Left colon (tissue), 2 donors: ENCODE results near the gene MAP2K2. TPM values are rescaled to one million over a fixed set of nuclear protein-coding genes. Genes with fewer than 3 reads are reported as not detected.

Source experiments
- ATAC-seq: fragments of 200-7000 bp; cut with Tn5 transposase; one replicate; pipeline ENCODE4 v1.9.1; 2020; ENCODE audit warnings: mild to moderate bottlenecking, moderate library complexity
- DNase-seq, 2 donors: peaks; one replicate each; pipeline ENCODE4 v3.0.0-alpha.2; 2020
- intact Hi-C, 2 donors: fragments of 100-400 bp; cut with DNase I in 1 of 2; cut with micrococcal nuclease in 1 of 2; formaldehyde crosslinking; loops; one replicate each; pipeline versions ENCODE4 v1.11.2 to v1.14.0; 2022; cut with DNase I, micrococcal nuclease
- total RNA-seq, 2 donors: library from RNA; stranded (reverse); fragmentation: NEBNext Ultra II Directional; extraction: Animal tissue kit (Norgen Biotek cat#: 25700); gene quantifications; one replicate each; pipeline ENCODE4 v1.2.1, GENCODE V29; 2021
- donor health status: DM: no; HTN: no; CAD: no.
- donor health status: DM: yes; HTN: yes; CAD: no.

Gene MAP2K2
- total RNA-seq, 2 donors from 2014 or later: 208 to 229 TPM

DNA sequence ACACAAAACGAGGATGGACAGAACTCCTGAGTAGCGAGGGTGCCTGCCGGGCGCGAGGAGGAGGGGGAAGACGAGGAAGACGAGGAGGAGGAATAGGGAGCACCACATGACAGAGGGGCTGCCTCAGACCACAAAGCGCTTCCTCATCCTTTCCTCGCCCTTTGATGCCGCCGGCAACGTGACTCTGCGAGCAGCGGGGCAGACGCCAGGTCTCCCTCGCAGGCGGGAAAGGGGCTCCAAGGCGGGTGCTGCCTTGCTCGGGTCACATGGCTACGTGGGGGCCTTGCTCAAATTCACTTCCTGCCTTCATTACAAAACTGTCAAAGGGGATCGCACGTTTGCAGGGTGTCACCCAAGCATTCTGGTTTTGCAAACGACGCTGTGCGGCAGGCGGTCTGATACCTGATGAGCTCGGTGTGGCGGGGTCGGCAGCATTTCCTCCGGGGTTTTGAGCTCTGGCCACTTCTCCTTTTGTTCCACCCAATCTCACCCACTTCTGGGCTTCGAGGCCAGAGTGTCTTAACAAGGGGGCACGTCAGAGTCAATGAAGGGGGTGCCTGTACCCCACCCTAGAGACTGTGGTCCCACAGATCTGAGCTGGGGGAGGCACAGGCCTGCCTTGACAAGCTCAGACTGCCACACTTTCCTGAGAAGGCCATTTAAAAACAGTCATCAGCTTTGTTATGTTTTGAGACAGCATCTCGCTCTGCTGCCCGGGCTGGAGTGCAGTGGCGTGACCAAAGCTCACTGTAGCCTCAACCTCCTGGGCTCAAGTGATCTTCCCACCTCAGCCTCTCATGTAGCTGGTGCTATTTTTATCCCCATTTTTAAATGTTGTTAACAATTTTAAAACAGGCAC, 14.9 kb downstream of the MAP2K2 start:
- intact Hi-C loops: no loop called here
- ATAC-seq: peak; percentile 23
- peak in 1 of 2 donors; percentile 48 for DNase-seq

DNA sequence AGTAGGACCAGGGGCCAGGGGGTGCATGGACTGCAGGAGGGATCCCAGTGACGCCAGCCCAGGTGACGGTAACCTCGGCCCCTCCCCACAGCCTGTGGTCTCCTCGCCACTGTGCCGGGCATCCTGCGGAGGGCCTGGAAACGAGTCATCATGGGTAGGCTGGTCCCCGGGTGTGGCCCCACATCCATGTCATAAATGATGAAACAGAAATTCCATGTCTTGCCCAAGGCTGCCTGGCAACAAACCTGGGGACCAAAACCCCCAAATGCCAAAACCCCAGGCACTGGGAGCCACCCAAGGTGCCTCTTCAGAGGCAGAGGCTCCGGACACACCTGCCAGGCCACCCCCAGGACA, 20.9 kb downstream of the MAP2K2 start:
- peak in 1 of 2 donors; percentile 11 for DNase-seq
- peak; percentile 16 for ATAC-seq
- intact Hi-C loops: no loop called here

DNA sequence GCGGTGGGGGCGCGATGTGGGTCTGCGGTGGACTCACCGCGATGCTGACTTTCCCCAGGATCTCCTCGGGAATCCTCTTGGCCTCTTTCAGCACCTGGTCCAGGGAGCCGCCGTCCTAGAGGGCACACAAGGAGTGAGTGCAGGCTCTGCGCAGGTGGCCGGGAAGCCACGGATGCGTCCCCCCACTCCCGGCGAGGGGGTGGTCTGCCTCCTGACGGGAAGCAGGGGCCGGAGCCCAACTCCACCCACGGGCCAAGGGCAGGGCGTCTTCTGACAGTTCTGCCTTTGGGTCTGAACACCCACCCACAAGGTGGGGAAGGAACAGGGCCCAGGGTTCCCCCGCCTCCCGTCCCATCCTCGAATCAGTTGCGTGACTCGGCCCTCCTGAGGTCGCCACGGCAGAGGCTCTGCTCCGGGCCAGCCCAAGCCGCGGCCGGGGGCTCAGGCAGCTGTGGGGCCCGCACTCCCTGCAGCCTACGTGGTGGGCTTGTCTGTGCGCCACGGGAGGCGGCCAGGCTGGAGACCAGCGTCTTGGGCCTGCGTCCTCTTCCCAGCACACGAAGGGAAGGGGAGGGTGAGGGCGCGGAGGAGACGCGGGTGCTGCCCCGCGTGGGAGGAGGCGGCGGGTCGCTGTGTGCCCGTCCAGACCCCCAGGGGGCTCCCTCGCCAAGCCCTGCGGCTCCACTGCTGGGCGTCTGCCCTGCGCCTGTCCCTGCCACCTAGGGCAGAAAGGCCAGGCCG, 21.4 kb downstream of the MAP2K2 start:
- ATAC-seq: peak; percentile 7
- intact Hi-C loops: no loop called here
- peak in 1 of 2 donors; percentile 5 for DNase-seq

DNA sequence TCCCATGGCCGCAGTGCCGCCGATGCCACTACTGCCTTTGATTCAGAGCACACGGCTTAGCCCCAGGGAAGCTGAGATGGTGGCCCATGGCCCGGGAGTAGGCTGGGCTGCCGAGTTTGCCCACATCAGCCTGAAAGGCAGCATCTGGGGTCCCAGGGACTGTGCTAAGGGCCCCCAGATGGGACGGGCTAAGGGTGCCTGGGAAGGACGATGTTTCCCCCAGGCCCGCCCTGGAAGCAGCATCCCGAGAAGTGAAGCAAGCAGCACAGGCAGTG, 22.5 kb downstream of the MAP2K2 start:
- DNase-seq (no peak), ATAC-seq (no peak)
- intact Hi-C loops: no loop called here

DNA sequence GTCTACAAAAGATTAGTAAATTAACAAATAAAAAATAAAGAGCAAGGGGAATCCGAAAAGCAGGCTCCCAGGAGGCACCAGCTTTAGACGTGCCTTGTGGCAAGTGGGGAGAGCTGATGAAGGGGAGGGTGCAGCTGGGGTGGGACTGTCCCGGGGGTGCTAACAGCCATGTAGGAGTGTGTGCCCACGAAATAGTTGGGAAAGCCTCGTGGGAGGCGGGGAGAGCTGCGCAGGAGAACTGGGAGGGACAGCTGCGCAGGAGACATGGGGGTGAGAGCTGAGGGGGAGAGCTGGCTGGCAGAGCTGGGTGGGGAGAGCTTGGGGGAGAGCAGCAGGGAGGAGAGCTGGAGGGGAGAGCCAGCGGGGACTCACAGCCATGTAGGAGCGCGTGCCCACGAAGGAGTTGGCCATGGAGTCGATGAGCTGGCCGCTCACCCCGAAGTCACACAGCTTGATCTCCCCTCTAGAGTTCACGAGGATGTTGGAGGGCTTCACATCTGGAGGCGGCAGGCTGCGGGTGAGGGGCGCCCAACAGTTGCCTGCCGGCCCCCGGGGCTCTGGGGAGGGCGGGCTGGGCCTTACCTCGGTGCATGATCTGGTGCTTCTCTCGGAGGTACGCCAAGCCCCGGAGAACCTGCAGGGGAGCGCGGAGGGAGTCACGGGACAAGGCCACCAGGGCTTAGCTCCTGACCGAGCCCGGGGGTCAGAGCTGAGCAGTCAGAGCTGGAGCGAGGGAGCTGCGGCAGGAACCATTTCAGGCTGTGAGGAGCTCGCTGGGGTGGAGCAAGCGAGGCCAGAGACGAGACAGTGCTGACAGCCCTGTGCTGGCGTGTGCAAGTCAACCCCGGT, 23.1 kb downstream of the MAP2K2 start:
- peak in 1 of 2 donors; percentile 4 for DNase-seq
- intact Hi-C loops: no loop called here

DNA sequence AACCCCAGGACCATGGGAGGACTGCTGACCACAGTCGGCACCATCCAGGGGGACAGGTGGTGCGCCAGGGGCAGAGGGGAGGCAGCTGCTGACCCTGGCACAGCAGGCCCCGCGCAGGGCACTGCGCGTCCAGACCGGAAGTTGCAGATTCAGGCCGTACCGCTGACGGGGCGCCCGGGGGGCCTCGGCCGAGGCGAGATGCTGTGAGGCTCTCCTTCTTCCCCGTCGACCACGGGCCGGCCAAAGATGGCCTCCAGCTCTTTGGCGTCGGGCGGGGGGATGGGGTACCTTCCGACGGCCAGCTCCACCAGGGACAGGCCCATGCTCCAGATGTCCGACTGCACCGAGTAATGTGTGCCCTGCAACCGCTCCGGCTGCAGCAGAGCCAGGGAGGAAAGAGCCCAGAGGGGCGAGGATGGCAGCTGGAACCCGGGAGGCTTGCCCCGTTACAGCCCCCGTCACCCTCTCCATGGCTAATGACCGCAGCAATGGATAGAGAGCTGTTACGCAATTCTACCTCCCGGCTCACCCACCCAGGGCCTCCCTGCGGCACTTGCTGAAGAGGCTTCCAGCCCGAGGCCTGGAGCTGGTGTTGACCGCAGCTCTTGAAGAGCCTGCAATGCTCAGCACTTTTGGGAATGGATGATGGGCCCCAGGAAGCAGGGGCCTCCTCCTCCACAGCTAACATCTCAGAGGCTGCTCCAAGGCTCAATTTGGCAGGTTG, 24.7 kb downstream of the MAP2K2 start:
- intact Hi-C loops: no loop called here
- peak in 1 of 2 donors; percentile 5 for DNase-seq
- no peak for ATAC-seq

More for the DNA sequence above, 23.1 kb downstream of the MAP2K2 start:
- no peak for ATAC-seq

DNA sequence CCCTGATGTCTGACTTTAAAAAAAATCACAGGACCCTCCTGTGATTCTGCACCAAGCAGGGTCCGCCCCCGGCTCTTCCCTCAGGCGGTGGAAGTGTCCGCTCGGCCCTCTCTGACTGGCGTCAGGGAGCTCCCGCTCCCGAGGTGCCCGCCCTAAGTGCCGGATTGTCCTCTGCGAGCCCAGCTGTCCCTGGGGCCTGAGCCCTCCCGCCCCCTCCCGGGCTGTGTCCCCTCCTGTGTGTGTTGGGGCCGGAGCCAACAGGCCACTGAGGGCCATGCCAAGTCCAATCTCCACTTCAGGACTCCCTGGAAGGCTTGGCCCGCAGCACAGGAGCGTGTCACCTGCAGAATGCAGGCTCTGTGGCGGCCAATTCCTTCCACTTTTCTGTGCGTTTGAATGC, 25.4 kb downstream of the MAP2K2 start:
- intact Hi-C loops: no loop called here
- no peak for ATAC-seq
- DNase-seq: peak in 1 of 2 donors; percentile 3

DNA sequence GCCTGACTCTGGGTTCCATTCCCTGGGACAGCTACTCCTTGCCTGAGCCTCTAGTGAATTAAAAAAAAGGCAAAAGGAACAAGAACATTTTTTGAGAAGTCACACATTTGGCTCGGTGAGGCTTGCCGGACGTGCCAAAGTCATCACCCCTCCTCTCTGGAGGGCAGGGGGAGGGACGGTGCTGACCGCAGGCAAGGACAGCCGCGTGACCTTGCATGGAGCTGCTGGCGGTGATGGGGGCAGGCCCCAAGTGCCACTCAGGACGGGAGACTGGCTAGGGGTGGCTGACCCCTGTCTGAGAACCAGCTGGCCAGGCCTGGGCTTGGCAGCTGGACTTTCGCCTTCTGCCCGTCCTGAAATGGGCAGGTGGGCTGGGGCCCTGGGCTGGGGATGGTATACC, 26.4 kb downstream of the MAP2K2 start:
- ATAC-seq (no peak), DNase-seq (peak in 1 of 2 donors; percentile 41)
- intact Hi-C loops: no loop called here

DNA sequence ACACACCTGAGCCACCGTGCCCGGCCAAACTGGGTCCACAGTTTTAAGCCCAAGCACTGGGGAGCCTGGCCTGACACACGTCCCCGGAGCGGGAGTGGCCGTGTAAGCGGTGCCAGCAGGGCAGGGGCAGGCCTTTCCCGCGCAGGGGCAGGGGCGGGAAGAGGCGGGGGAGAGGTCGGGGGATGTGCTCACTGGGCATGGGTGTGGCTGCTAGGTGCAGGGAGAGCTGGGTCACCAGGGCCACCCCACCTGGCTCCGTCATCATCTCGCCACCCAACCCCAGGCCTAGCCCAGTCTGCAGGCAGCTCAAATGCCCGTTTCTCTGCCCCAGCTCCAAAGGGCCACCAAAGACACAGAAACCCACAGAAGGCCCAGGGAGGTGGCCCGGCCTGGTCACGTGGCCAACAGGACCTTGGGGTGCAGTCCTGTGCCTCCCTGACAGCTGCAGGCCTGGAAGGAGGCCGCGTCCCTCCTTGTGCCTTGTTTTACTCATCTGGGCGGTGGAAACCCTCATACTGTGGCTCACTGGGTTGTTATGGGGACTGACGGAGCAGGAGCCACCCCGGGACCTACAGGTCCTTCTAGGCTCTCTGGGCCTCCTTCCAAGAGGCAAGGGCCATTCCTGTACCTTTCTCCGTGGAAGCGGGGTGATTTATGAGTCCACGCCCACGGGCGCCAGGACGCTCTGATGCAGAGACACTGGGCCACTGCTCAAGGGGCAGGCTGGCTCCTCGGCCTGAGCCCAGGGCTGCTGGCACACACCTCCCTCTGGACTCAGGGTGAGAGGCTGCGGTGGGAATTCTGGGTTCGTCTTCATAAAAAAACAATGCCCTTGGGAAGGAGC, 27.7 kb downstream of the MAP2K2 start:
- ATAC-seq: peak; percentile 83
- intact Hi-C loops: no loop called here
- DNase-seq: peak; percentile 83 to 94

DNA sequence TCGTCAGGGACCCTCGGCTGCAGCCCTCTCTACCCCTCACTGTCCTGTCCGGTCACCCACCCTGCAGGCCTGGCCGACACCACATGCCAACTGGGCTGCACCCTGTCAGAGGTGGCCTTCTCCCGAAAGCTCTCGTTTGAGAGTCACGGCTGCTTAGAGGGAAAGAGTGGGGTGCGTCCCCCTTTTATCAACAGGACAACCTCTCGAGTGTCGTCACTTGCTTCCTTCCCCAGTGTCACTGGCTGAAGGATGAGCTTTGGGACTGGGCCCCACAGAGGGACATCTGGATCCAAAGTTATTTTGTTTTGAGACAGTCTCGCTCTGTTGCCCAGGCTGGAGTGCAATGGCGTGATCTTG, 28.5 kb downstream of the MAP2K2 start:
- DNase-seq: peak in 1 of 2 donors; percentile 31
- intact Hi-C loops: no loop called here
- ATAC-seq: no peak

DNA sequence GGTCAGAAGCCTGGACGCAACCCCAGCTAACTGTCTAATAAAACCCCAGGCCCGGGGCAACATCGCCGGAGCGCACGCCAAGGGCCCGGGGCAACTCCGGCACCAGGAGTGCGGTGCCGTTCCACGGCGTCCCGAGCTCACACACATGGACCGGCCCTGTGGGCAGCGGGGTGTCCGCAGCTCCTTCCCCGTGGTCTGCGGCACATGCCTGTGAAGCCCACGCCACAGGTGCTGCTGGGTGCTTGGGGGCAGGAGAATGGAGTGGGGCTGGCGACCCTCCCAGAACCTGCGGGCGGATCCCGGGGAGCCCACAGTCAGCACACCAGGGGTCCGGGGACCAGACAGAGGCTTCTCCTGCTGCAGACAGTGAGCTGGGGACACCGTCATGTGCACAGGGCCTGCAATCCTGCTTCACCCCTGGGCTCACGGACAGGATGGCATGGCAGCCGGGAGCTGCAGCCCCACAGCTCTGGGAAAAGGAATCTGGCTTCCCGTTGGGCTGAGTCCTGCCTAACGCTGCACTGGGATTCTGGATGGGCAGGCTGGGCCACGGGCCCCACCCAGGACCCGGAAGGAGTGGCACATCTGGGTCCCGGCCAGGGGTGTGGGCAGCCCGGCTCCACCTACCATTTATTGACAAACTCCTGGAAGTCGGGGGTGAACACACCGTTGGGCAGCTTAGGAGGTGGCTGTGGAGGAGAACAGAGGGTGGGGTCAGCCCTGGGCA, 29.0 kb downstream of the MAP2K2 start:
- ATAC-seq (peak; percentile 77), DNase-seq (peak; percentile 89 to 90)
- intact Hi-C loops: no loop called here

DNA sequence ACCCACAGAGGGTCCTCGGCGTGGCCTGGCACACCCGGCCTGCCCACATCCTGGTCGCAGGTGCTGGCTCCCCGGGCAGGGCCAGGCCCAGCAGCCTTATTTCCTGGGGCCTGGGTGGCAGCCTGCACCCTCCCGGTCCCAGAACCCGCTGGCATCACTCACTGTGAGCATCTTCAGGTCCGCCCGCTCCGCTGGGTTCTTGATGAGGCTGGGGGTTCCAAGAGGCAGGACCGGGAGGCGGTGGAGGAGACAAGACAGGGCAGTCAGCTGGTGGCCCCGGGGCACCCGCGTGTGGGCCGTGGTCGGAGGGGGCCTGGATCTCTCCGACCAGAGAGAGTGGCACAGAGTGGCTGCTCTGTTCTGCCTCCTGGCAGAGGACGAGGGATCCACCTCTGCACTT, 29.6 kb downstream of the MAP2K2 start:
- intact Hi-C loops: no loop called here
- ATAC-seq (no peak), DNase-seq (peak in 1 of 2 donors; percentile 24)

DNA sequence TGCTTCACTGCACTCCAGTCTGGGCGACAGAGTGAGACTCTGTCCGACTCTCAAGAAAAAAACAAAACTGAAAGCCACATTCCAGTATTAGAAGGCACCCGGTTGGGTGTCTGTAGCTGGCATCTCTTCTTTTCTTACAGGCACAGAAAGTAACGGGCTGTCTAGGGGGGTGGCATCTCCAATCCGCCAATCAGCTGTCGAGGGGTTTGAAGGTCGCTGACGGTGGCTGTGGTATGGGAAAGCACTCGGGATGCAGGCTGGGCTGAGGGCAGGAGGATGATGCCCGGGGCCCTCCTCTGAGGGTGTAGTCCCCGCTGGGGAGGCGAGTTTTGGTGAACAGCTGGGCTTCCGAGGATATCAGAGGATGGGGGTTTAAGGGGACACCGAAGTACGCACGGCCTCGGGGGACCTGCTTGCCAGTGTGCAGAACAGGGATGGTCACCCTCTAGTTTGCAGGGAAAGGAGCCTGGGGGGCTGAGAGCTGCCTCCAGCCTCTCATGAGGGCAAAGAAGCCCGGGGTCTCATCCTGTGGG, 30.2 kb downstream of the MAP2K2 start:
- no peak for ATAC-seq

DNA sequence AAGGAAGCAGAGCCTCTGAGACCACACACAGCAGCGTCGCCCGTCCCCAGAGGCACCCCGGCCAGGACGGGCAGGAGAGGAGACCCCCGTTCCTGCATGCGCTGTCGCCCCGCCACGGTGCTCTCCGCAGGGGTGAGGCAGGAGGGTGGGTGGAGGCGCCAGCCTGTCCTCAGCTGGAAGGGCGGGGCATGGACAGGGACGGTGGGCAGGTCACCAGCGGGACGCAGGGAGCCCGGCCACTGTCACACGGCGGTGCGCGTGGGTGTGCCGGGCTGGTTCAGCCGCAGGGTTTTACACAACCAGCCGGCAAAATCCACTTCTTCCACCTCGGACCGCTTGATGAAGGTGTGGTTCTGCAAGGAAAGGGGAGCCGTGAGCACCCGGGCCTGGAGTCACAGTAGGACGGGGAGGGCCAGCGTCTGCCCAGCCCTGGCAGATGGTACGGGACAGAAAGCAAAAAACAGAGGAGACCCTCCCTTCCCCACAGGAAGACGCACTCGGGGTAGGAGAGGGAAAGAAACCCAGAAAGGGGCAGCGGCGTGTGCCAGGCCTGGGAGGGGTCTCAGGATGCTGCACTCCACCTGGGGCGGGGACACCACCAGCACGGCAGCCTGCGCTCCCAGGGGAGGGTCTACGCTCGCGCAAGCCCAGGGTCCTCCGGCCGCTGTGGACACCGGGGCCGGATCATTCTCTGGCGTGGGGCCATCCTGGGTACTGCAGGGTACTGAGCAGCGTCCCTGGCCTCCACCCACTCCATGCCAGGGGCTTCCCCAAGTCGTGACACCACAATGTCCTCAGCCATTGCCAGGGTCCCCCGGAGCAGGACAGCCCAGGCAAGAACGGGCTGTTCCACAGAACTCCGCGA, 33.3 kb downstream of the MAP2K2 start:
- intact Hi-C loops: no loop called here
- no peak for ATAC-seq
- DNase-seq: peak in 1 of 2 donors; percentile 15

More for the DNA sequence above, 30.2 kb downstream of the MAP2K2 start:
- intact Hi-C loops: no loop called here
- DNase-seq: no peak

DNA sequence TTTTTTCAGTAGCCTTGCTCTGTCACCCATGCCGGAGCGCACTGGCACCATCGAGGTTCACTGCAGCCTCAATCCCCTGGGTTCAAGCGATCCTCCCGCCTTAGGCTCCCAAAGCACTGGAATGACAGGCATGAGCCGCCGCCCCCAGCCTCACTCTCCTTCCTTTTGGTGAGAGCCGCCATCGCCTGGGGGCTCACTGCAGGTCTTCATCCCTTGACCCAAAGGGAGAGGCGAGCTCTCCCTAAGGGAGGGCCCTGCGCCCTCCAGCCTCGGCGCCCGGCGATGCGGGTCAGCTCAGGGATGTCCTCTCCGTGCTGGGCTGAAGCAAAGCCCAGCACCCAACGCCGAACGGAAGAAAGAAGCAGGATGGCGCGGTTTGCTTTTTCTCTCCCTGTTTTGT, 34.0 kb downstream of the MAP2K2 start:
- ATAC-seq (no peak), DNase-seq (no peak)
- intact Hi-C loops: no loop called here

DNA sequence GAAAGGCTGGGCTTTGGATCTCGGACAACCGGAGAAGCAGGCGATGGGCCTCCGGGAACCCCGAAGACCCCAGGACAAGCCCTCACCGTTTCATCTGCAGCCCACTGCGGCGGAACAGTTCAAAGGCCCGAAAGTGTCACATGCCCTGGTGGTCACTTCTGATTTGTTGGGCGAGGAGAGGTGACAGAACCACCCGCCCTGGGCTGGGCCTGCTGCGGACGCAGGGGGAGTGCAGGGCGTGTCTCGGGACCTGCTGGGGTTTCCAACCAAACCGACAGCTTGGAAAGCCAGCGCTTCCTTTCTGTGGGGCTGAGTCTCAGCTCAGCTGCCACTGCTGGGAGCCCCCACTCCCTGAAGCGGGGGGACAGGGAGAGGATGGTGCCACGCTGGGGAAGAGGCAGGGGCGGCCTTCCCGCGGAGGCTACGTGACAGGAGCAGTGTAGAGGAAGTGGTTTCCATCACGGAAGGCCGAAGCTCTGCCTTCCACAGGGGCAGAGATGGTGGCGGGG, 34.5 kb downstream of the MAP2K2 start:
- DNase-seq: peak; percentile 35 to 51
- ATAC-seq: no peak
- intact Hi-C loops: no loop called here
